Measurements from ENCODE around the gene PHACTR1.

GRCh38 chr6:12941422-12941821 lies 224.9 kb downstream of the PHACTR1 start:
- TF ChIP-seq EZH2 (IDR thresholded peaks at IDR 0.05), result no peak
- TF ChIP-seq POLR2AphosphoS5 (IDR thresholded peaks at IDR 0.05; ENCODE audit: borderline replicate concordance, low read depth, low read length), result no peak
- no peak for TF ChIP-seq FOXP2 (optimal IDR thresholded peaks at IDR 0.05; ENCODE audit: control extremely low read depth, extremely low read length, insufficient read depth)

All from SK-N-MC (cell line).